GM04504 (cell line): ENCODE measurements around the gene GTPBP6.
"Not testable (repeated sequence)": the region's sequence is repeated elsewhere in the genome, so short reads cannot be mapped to it uniquely, and the experiment has no call there.

ENCODE experiments used
- DNase-seq: peaks from one replicate; pipeline ENCODE4 v3.0.0-alpha.2; 2012; ENCODE audit warnings: low read depth

GTPBP6 gene

GRCh38 chrX:316351-317325 lies 2.0 kb downstream of the GTPBP6 start:
- no peak for DNase-seq

- no peak for DNase-seq
Observed at GRCh38 chrX:314781-315595, 3.6 kb downstream of the GTPBP6 start.

- no peak for DNase-seq
Observed at GRCh38 chrX:314049-314448, 4.5 kb downstream of the GTPBP6 start.

DNA sequence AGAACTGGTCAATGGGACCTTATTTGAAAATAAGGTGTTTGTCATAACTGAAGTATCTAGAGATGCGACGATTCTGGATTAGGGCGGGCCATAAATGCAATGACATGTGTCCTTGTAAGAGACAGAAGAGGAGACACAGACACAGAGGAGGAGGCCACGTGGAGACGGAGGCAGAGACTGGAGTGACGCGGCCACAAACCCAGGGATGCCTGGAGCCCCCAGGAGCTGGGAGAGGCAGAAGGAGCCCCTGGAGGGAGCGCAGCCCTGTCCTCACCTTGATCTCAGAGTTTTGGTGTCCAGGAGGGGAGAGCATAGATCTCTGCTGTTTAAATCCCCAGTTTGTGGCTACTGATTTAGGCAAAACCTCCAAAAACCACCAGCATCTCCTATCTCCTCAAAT lies 5.0 kb downstream of the GTPBP6 start:
- no peak for DNase-seq

DNA sequence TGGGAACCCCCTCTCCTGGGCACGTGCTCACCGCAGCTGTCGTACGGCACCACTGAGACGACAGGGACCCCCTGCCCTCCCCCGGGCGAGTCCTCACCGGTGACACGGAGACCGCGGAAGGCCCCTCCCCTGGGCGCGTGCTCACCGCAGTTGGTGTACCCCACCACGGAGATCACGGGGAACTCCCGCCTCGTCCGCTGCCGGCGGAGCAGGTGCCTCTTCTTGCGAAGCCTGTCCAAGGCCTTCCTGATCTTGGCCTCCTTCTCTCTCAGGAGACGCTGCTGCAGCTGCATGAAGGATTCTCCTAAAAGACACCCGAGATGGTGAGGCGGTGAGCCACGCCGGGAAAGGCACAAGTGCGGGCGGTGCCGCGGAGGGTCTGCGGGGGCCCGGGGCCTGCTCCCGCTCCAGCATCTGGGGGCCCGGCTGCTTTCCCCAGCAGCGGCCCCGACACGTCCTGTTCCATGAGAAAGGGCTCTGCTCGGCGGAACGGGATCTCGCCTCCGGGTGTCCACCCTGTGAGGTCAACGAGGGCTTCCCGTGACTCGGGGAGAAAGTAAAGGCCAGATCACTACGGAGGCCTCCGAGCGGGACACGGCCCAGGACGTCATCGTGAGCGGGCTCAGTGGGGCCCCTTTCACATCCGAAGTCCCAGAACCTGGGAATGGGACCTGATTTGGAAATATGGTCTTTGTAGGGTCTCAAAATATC lies 5.8 kb downstream of the GTPBP6 start:
- DNase-seq: no peak

DNA sequence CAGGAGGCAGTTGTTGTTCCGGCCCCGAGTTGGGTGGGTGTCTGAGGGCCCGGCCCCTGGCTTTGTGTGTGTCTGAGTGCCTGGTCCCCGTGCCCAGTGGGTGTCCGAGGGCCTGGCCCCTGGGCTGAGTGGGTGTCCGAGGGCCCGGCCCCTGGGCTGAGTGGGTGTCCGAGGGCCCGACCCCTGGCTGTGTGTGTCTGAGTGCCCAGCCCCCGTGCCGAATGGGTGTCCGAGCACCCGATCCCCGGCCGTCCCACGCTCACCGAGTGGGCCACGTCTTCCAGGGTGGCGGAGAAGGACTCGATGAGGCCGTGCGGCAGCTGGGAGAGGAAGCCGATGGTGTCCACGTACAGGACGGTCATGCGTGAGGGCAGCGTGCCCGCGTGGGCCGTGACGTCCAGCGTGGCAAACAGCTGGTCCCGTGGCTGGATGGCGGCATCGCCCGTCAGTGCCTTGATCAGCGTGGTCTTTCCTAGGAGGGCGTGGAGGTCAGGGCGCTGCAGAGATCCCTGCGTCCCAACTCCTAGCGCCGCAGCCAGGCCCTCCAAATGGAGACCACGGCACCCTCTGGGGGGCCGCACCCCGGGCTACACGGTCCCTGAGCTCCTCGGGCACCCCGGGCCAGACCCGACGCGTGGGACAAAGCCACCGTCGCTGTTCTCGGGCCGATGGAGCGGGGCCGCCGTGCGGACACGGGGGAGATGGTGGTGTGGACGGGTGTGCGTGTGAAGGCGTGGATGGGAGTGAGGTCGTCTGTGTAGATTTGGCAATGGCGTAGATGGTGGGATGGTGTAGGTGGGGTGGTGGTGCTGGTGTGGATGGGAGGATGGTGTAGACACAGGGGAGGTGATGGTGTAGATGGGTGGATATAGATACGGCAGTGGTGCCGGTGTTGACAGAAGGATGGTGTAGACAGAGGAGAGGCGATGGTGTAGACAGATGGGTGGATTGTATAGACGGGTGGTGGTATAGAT lies 7.2 kb downstream of the GTPBP6 start:
- no peak for DNase-seq

- DNase-seq: no peak
Observed at GRCh38 chrX:310621-311155, 7.9 kb downstream of the GTPBP6 start.

DNA sequence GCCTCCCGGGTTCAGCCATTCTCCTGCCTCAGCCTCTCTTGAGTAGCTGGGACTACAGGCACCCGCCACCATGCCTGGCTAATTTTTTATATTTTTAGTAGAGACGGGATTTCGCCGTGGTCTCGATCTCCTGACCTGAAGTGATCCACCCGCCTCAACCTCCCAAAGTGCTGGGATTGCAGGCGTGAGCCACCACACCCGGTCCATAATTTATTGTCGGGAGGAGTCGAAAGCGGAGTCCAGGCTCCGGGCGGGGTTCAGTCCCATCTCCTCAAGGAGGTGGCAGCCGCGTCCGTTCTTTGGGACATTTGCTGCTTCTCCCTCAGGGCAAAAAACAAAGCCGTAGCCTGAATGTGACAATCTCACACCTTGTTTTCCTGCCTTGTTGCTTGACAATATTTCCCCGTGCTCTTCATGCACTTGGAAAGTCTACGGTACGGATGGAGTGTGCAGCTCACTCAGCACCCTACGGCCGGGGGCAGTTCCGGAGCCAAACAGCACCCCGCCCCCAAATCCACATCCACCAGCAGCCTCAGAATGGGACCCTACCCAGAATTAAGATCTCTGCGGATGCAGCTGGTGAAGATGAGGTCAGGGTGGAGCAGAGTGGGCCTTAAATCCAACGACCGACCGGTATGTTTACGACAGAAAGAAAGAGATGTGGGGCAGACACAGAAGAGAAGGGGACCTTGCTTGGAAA lies 9.6 kb downstream of the GTPBP6 start:
- no peak for DNase-seq

DNA sequence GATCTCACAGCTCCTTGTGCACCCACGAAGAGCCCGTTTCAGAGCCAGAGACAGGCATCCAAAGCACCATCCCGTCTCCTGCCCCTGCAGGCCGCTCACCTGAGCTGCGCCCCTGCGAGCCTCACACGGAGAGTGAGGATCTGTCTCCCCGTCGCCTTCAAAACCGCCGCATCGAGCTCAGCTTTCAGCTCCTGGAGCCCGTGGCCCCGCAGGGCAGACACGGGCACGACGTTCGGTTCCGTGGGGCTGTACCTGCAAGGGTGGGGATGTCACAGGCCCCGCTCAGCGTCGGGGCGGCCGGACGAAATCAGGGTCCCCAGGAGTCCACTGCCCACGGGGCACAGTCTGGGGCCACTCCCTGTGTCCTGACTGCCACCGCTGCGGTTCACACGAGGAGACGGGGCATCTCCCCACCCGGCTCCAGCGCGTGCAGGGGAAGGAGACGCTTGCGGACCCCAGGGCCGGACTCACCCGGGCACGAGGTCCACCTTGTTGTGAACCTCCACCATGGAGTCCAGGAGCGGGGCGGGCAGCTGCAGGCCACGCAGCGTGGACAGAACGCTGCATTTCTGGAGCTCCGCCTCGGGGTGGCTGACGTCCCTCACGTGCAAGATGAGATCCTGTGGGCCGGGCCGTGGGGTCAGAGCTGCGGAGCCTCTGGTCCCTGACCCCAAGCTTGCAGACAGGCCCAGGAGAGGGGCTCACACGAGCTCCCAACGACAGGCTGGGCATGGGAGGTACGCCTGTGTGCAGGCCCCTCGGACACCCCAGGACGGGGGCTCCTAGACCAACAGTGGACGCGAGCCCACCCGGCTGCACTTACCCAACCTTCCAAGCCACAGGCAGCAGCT lies 11.1 kb downstream of the GTPBP6 start:
- no peak for DNase-seq

- not testable (repeated sequence) for DNase-seq
Observed at GRCh38 chrX:306614-307251, 11.9 kb downstream of the GTPBP6 start.

DNA sequence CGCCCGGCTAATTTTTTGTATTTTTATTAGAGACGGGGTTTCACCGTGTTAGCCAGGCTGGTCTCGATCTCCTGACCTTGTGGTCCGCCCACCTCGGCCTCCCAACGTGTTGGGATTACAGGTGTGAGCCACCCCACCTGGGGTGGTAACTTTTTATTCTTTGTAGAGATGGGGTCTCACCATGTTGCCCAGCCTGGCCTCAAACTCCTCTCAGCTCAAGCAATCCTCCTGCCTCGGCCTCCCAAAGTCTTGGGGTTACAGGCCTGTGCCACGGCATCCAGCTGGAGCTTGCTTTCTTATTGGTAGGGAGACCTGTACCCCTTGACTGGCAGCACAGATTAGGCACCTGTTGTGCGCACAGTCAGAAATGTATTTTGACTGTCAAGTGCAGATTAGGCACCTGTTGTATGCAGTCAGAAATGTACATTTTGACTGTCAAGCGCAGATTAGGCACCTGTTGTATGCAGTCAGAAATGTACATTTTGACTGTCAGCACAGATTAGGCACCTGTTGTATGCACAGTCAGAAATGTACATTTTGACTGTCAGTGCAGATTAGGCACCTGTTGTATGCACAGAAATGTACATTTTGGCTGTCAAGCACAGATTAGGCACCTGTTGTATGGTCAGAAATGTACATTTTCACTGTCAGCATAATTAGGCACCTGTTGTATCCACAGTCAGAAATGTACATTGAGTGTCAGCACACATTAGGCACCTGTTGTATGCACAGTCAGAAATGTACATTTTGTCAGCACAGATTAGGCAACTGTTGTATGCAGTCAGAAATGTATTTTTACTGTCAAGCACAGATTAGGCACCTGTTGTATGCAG lies 12.6 kb downstream of the GTPBP6 start:
- DNase-seq: not testable (repeated sequence)

GRCh38 chrX:302975-303374 lies 15.6 kb downstream of the GTPBP6 start:
- DNase-seq: no peak

GRCh38 chrX:300334-300733 lies 18.3 kb downstream of the GTPBP6 start:
- DNase-seq: no peak

DNA sequence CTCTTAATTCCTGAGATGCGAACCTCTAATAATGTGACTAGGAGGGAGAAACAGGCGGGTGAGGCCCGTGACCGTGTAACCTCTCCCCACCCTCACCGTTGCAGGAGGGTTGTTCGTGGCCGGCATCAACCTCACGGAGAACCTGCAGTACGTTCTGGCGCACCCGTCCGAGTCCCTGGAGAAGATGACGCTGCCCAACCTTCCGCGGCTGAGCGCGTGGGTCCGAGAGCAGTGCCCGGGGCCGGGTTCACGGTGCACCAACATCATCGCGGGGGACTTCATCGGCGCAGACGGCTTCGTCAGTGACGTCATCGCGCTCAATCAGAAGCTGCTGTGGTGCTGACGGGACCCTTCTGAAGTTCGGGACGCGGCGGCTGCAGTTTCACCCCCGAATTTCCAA lies 19.6 kb downstream of the GTPBP6 start:
- DNase-seq: no peak

DNA sequence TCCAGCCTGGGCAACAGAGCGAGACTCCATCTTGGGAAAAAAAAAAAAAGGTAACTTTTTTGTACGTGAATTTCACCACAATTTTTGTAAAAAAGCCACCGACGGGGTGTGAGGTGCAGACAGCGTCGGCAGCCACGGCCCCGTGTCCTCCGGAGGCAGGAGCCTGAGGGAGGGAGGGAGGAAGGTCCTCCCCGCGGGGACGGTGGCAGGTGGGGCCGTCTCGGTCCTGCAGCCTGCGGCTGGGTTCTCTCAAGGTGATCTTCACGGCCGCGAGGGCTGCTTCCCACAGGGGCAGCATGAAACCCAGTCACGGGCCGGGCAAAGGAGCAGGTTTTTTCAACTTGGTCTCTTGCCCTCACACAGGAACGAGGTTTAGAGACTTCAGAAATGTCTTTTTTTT lies 23.5 kb downstream of the GTPBP6 start:
- no peak for DNase-seq

- no peak for DNase-seq
Observed at GRCh38 chrX:292900-293897, 25.4 kb downstream of the GTPBP6 start.
